Measurements from ENCODE around the gene TAS2R16.
"Not testable (repeated sequence)": the region's sequence is repeated elsewhere in the genome, so short reads cannot be mapped to it uniquely, and the experiment has no call there.

Gene TAS2R16

DNA sequence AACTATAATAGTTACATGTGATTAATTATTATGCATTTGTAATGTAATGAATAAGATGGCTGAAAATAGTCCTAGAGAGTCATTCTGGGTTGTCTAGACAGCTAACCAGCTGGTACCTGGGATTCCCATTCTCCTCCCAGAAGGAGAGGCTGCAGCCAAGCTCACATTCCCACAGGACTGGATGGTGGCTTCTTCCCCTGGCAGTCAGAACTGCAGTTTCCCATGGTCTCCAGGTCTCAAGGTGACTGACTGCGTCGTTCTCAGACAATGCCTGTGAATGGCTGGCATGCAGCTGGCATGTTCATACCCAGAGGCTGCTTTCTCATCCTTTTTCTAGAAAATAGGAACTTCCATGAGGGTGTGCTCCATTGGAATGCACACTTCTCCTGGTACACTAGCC lies 21.3 kb downstream of the TAS2R16 start:
- DNase-seq (ENCODE audit: low spot score): no peak

DNA sequence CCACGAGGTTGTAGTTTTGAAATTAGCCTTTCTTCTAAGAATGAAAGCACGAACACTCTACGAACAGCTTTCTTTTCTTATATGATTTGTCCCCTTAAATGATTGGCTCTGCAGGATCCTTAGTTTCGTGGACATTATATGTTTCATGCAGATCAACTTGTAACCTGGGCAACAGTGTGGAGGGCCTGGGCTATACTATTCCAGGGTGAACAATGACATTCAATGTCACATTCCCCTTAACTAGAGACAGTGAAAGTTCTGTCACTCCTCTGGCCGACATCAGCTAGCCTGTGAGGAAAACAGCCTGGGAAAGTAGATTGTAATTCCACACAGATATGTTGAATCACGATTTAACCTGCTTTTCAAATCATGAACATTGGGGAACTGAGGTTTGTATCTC lies 23.4 kb downstream of the TAS2R16 start:
- DNase-seq (ENCODE audit: low spot score): no peak

DNA sequence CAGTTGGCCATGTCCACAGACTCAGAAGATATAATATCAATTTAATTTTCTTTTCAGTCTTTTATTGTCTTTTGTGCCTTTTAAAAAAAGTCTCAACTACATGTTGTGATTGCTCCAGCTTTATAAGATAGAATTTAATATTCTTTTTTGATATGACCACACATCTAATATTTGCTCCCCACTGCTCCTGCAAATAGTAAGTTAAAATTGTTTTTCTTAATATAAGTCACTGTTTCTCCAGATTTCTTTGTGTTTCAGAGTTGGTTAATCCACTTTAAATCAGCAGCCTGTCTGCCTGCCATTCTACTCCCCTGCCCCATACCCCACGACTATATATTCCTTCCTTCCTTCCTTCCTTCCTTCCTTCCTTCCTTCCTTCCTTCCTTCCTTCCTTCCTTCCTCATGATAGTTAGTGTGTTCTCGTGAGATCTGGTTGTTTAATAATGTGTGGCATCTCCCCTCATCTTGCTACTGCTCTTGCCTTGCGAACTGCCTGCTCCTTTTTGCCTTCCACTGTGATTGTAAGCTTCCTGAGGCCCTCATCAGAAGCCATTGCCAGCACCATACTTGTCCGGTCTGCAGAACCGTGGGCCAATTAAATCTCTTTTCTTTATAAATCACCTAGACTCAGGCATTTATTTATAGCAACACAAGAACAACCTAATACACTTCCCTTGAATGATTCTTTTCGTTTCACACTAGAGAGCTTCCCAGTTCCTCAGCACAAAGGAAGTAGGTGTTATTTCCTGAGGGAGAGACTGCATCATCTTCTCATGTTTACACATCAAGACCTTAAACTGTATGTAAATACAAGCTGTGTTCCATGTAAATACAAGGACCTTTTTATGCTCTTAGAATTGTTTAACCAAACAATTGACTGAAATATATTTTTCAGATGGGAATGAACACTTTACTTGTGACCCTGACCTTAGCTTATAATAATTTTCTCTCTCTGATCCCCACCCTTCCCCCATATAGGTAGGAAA lies 24.5 kb downstream of the TAS2R16 start:
- no peak for DNase-seq (ENCODE audit: low spot score)

DNA sequence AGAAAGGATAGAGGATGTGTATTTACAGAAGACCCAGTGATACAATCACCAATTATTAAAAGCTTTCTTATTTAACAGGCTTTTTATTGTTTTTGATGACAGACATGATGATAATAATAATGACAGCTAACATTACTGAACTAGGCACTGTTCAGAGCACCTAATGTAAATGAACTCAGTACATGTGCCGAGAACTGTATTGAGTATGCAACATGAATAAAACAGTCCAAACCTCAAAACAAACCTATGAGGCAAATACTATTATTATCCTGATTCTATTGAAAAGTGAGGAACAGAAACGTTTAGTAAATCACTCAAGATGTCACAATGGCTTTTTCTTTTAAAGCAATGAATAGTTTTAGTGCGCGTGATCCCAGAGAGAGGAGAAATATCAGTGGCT lies 27.1 kb downstream of the TAS2R16 start:
- no peak for DNase-seq (ENCODE audit: low spot score)

DNA sequence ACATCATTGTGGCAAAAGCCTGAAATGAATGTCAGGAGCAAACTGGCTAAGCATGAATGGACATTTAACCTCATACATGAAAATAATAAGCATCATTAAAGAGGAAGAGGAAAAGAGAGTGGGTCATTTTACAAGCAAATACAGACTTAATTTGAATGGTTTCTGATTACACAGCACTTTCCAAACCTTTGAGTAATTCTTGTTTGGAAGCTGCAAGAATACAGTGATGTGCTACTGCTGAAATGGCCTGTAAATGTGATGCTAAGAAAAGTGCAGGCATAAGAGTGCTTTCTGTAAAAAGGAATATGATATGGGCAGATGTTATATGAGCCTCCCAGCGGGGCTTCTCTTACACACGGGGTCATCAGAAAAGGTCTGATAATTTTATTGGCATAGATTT lies 30.2 kb downstream of the TAS2R16 start:
- no peak for DNase-seq (ENCODE audit: low spot score)

DNA sequence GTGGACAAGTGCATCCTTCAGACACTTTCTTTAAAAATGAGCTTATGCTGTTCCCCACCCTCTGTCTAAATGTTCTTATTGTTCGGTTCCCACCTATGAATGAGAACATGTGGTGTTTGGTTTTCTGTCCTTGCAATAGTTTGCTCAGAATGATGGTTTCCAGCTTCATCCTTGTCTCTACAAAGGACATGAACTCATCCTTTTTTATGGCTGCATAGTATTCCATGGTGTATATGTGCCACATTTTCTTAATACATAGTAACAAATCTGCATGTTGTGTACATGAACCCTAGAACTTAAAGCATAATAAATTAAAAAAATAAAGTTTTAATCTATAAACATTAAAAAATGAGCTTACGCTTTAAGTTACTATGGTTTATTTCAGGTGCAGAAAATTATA lies 41.8 kb downstream of the TAS2R16 start:
- DNase-seq (ENCODE audit: low spot score): not testable (repeated sequence)

DNA sequence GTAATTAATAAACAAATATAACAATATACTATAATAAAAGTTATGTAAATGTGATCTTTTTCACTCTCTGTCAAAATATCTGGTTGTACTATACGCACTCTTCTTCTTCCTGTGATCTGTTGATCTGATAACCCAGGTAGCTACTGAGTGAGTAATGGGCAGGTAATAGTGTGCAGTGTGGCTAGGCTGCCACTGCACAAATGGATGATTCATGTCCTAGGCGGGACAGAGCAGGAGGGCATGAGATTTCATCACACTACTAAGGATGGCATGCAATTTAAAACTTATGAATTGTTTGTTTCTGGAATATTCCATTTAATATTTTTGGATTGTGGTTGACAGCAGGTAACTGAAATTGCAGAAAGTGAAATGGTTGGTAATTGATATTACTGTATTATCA lies 44.5 kb downstream of the TAS2R16 start:
- no peak for DNase-seq (ENCODE audit: low spot score)

DNA sequence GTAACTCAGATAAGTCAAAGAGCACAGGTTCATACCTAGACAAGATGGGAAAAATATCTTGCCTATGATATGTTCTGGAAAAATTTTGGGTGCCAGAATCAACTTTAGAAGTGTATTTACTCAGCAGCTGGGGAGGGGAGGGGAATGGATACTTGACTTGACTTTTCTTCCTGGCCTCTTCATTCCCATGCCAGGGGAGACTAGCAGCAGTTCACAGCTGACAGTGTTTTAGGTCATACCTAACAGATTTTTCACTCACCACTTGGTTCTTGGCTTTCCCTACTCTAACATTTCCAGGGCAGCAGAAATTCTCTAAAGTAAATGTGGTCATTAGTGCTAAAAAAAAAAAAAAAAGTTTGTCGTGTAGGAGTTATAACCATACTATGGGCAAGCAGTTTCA lies 46.3 kb downstream of the TAS2R16 start:
- DNase-seq (ENCODE audit: low spot score): no peak

Measured in SK-N-DZ (cell line).